Osteoblast (primary cell): ENCODE measurements around the gene IRX4. TPM values are rescaled to one million over a fixed set of nuclear protein-coding genes. Genes with fewer than 3 reads are reported as not detected.

Experiments
- DNase-seq: peaks from one replicate; pipeline ENCODE4 v3.0.0; 2011; ENCODE audit warnings: low spot score, mixed read lengths; ENCODE audit not compliant: insufficient read length; ENCODE audit errors: missing footprints
- H2AFZ ChIP-seq: 2 replicates; pipeline ENCODE4 v1.6.0; 2011; ENCODE audit warnings: mild to moderate bottlenecking, low read length
- H3K27ac ChIP-seq: 2 replicates; pipeline ENCODE4 v1.5.1; 2011; ENCODE audit warnings: mild to moderate bottlenecking, low read depth, low read length, moderate library complexity
- H3K27me3 ChIP-seq: 2 replicates; pipeline ENCODE4 v1.6.0; 2012; ENCODE audit warnings: mild to moderate bottlenecking, control low read depth, inconsistent platforms, low read length, moderate library complexity; ENCODE audit not compliant: insufficient read depth
- H3K36me3 ChIP-seq: 2 replicates; pipeline ENCODE4 v1.5.1; 2011; ENCODE audit warnings: mild to moderate bottlenecking, low read length, control low read depth, moderate library complexity; ENCODE audit not compliant: insufficient read depth
- H3K4me1 ChIP-seq: 2 replicates; pipeline ENCODE4 v1.5.1; 2011; ENCODE audit warnings: mild to moderate bottlenecking, low read length, control low read depth, moderate library complexity; ENCODE audit not compliant: insufficient read depth
- H3K4me2 ChIP-seq: 2 replicates; pipeline ENCODE4 v1.6.0; 2011; ENCODE audit warnings: mild to moderate bottlenecking, low read length; ENCODE audit not compliant: insufficient read depth
- H3K4me3 ChIP-seq: fragments of 200-600 bp; sonication (generic); 3 replicates; pipeline ENCODE4 v1.5.1; 2012; ENCODE audit warnings: mild to moderate bottlenecking, low read length, inconsistent platforms; ENCODE audit not compliant: insufficient read depth
- H3K79me2 ChIP-seq: 2 replicates; pipeline ENCODE4 v1.6.0; 2012; ENCODE audit warnings: mild to moderate bottlenecking, low read length, control low read depth, inconsistent platforms; ENCODE audit not compliant: insufficient read depth
- H3K9me3 ChIP-seq: 2 replicates; pipeline ENCODE4 v1.5.1; 2011; ENCODE audit warnings: low read depth, low read length, control low read depth
- H4K20me1 ChIP-seq: 2 replicates; pipeline ENCODE4 v1.6.0; 2012; ENCODE audit warnings: mild to moderate bottlenecking, low read length, control low read depth; ENCODE audit not compliant: insufficient read depth
- CTCF ChIP-seq: IDR thresholded peaks from 2 replicates; pipeline ENCODE4 v1.5.1; 2011; ENCODE audit warnings: mild to moderate bottlenecking, low read depth, low read length, moderate library complexity; ENCODE audit errors: extremely low read depth
- total RNA-seq: library from RNA; depleted of rRNA; stranded (reverse); fragments of >200 nt; gene quantifications from 2 replicates; pipeline ENCODE4 v1.2.3, GENCODE V29; 2012

The IRX4 gene
- total RNA-seq, 1 donor = not detected

GRCh38 chr5:1885404-1885755, 2.7 kb upstream of the IRX4 start:
- H4K20me1 ChIP-seq = no peaks in the 10 kb centered on the region
- H3K36me3 ChIP-seq = no peaks in the 10 kb centered on the region
- H2AFZ ChIP-seq = no peak overlapping the region
- no peak overlapping the region for H3K27ac ChIP-seq
- no peaks in the 10 kb centered on the region for H3K9me3 ChIP-seq
- no peaks in the 10 kb centered on the region for H3K79me2 ChIP-seq
- H3K27me3 ChIP-seq = peaks cover 55% of the 10 kb centered on the region
- peak; percentile 74 for DNase-seq
- TF ChIP-seq CTCF = no peak
- H3K4me1 ChIP-seq = no peaks in the 10 kb centered on the region
- no peak overlapping the region for H3K4me3 ChIP-seq
- no peak overlapping the region for H3K4me2 ChIP-seq

GRCh38 chr5:1884678-1885403, 2.1 kb upstream of the IRX4 start:
- Histone ChIP-seq H3K4me2 (no peak overlapping the region), H3K36me3 (no peaks in the 10 kb centered on the region), H4K20me1 (no peaks in the 10 kb centered on the region), H3K4me3 (no peak overlapping the region), H2AFZ (no peak overlapping the region), H3K27ac (no peak overlapping the region), H3K27me3 (peaks cover 61% of the 10 kb centered on the region), H3K79me2 (no peaks in the 10 kb centered on the region), H3K9me3 (no peaks in the 10 kb centered on the region), H3K4me1 (no peaks in the 10 kb centered on the region)
- peak; percentile 89 for DNase-seq
- no peak for TF ChIP-seq CTCF

GRCh38 chr5:1883925-1884677, 1.4 kb upstream of the IRX4 start:
- no peak for TF ChIP-seq CTCF
- H4K20me1 ChIP-seq = no peaks in the 10 kb centered on the region
- no peak overlapping the region for H3K4me2 ChIP-seq
- H3K36me3 ChIP-seq = no peaks in the 10 kb centered on the region
- no peak overlapping the region for H3K27ac ChIP-seq
- H2AFZ ChIP-seq = no peak overlapping the region
- DNase-seq = peak; percentile 90
- no peaks in the 10 kb centered on the region for H3K4me1 ChIP-seq
- no peaks in the 10 kb centered on the region for H3K9me3 ChIP-seq
- no peaks in the 10 kb centered on the region for H3K79me2 ChIP-seq
- peaks cover 68% of the 10 kb centered on the region for H3K27me3 ChIP-seq
- no peak overlapping the region for H3K4me3 ChIP-seq
